Esophagus squamous epithelium (tissue), 5 donors: ENCODE results near the gene HELZ. TPM values are rescaled to one million over a fixed set of nuclear protein-coding genes. Genes with fewer than 3 reads are reported as not detected.

ENCODE experiments used
- DNase-seq: peaks from one replicate; lab custom pipeline; 2025; lab: John Stamatoyannopoulos, UW
- H3K27ac ChIP-seq, 4 donors: fragments of 200-600 bp; sonication (generic); one replicate each; pipeline ENCODE4 v1.5.1; 2016 to 2019; ENCODE audit warnings: mild to moderate bottlenecking in 1 of 4
- H3K27me3 ChIP-seq, 4 donors: fragments of 200-600 bp; sonication (generic); 1 replicate in 3 of 4; 2 replicates in 1 of 4; pipeline versions ENCODE4 v1.5.1 to v1.6.0; 2017 to 2021; ENCODE audit warnings: antibody characterized with exemption in 1 of 4
- H3K36me3 ChIP-seq, 3 donors: fragments of 200-600 bp; sonication (generic); one replicate each; pipeline ENCODE4 v1.5.1; 2016 to 2019
- H3K4me1 ChIP-seq, 3 donors: fragments of 200-600 bp; sonication (generic); one replicate each; pipeline ENCODE4 v1.5.1; 2017 to 2019
- H3K4me3 ChIP-seq, 4 donors: fragments of 200-600 bp; sonication (generic); 1 replicate in 3 of 4; 2 replicates in 1 of 4; pipeline ENCODE4 v1.5.1; 2016 to 2019; ENCODE audit warnings: mild to moderate bottlenecking in 2 of 4, moderate library complexity in 1 of 4
- H3K9me3 ChIP-seq, 3 donors: fragments of 200-600 bp; sonication (generic); one replicate each; pipeline ENCODE4 v1.5.1; 2016 to 2019
- POLR2A ChIP-seq, 4 donors: fragments of 450-650 bp; IDR thresholded peaks; one replicate each; pipeline ENCODE4 v1.6.1; 2017; ENCODE audit warnings: antibody characterized with exemption in 4 of 4, mild to moderate bottlenecking in 4 of 4, moderate library complexity in 3 of 4
- WGBS, 2 donors: methylation state at CpG; one replicate each; pipeline ENCODE4 v1.1.5; 2018; 5-methylcytosine and 5-hydroxymethylcytosine counted together
- intact Hi-C: fragments of 100-400 bp; cut with DNase I; formaldehyde crosslinking; loops from one replicate; pipeline ENCODE4 v1.15.0; 2022
- total RNA-seq, 4 donors: library from RNA; depleted of rRNA; stranded (reverse); fragments of >200 nt; gene quantifications; one replicate each; pipeline ENCODE4 v1.1.0, GENCODE V29; 2016
- TF ChIP-seq, protein P1 (sequence below), 6 experiments: fragments of 450-650 bp in 4 of 6; fragments of 200-600 bp in 2 of 6; sonication (generic) in 2 of 6; IDR thresholded peaks; one replicate each; pipeline ENCODE4 v1.5.1; 2016 to 2019; ENCODE audit warnings: antibody characterized with exemption in 6 of 6, mild to moderate bottlenecking in 4 of 6, moderate library complexity in 4 of 6
- donor health status: DM: yes; HTN: yes; CAD: no.

Gene HELZ
- total RNA-seq, 4 donors from 2014 or later: 11.4 to 42.5 (median 26.8) TPM

DNA sequence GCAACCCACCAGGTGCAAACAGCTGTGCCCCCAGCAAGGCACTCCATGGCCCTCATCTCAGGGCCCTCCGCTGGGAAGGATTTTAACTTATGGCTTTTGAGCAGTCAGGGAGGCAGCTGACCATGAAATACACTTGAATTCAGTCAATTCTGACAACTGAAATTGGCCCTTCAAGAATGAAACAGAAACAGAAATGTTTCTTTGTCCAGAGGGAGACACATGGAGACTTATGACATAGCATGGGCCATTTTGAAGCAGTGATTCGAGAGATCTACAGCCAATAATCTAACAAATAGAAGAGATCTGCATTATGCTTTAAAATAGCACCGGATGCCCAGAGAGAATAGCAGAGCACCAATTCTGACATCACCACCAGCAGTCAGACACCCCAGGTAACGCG is 193.2 kb downstream of the HELZ start:
- Histone ChIP-seq H3K4me3 (no peak overlapping the region), H3K4me1 (no peaks in the 10 kb centered on the region), H3K36me3 (no peaks in the 10 kb centered on the region), H3K27me3 (no peaks in the 10 kb centered on the region), H3K9me3 (peaks cover 0 to 28% (median 17%) of the 10 kb centered on the region in 3 donors), H3K27ac (no peak overlapping the region)
- no peak for DNase-seq
- no peak for TF ChIP-seq POLR2A (IDR thresholded peaks at IDR 0.05)
- TF ChIP-seq, protein P1, sequence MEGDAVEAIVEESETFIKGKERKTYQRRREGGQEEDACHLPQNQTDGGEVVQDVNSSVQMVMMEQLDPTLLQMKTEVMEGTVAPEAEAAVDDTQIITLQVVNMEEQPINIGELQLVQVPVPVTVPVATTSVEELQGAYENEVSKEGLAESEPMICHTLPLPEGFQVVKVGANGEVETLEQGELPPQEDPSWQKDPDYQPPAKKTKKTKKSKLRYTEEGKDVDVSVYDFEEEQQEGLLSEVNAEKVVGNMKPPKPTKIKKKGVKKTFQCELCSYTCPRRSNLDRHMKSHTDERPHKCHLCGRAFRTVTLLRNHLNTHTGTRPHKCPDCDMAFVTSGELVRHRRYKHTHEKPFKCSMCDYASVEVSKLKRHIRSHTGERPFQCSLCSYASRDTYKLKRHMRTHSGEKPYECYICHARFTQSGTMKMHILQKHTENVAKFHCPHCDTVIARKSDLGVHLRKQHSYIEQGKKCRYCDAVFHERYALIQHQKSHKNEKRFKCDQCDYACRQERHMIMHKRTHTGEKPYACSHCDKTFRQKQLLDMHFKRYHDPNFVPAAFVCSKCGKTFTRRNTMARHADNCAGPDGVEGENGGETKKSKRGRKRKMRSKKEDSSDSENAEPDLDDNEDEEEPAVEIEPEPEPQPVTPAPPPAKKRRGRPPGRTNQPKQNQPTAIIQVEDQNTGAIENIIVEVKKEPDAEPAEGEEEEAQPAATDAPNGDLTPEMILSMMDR (IDR thresholded peaks at IDR 0.05): no peak
- intact Hi-C loops: no loop called here
- WGBS, 2 donors: 90 to 93% methylated on average over 4 to 5 of the region's 5 CpGs

DNA sequence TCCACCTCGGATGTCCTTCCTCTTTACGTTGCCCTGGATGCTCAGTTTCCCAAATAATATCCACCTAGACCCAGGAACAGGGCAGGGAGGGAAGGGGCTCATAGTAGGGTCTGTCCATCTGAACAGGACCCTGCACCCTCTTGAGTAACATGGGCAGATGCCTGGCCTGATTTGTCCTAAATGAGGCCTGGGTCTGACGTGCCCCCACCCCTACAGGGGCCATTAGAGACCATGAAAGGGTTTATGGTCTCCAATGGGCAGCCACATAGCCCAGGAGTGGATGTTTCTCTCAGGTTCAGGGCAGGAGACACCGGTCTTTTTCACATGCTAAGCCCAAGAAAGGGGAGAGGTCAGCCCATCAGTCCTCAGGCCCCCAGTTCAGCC is 193.8 kb downstream of the HELZ start:
- H3K36me3 ChIP-seq: no peaks in the 10 kb centered on the region
- no peaks in the 10 kb centered on the region for H3K27me3 ChIP-seq
- H3K4me3 ChIP-seq: no peak overlapping the region
- intact Hi-C loops: no loop called here
- TF ChIP-seq, protein P1 (IDR thresholded peaks at IDR 0.05): no peak
- no peak for TF ChIP-seq POLR2A (IDR thresholded peaks at IDR 0.05)
- 80 to 92% methylated on average over 2 to 3 of the region's 4 CpGs for WGBS, 2 donors
- H3K9me3 ChIP-seq: peaks cover 0 to 28% (median 17%) of the 10 kb centered on the region in 3 donors
- no peaks in the 10 kb centered on the region for H3K4me1 ChIP-seq
- no peak overlapping the region for H3K27ac ChIP-seq
- no peak for DNase-seq

DNA sequence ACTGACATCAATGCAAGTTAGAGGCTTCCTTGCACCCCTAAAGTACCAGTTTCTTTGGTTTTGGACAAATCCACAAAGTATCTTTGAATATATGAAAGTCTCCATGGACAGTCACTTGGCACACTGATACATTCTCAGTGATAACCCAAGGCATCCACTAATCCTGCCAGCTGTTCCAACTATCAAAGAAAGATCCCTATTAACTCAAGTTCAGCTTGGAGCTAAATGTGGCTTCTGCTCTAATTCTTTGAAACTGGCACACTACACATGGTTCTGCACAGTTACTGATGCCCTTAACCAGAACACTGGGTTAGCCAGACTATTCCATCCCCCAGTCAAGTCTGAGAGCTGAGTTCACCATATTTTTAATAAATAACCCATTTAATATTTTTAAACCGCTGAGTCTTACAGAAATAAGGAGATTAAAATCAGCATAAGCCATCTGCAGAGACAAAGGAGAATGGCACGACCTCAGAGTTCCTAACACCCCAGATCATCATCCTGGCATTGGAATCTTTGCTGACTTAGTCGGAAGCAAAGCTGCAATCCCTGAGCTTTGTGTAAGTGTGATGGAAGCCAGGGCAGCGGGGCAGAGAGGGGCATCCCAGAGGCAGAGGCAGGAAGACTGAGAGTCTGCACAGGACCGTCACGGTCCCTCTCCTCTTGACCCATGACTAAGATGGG is 194.4 kb downstream of the HELZ start:
- Histone ChIP-seq H3K27ac (no peak overlapping the region), H3K27me3 (no peaks in the 10 kb centered on the region), H3K36me3 (no peaks in the 10 kb centered on the region), H3K4me1 (no peaks in the 10 kb centered on the region), H3K4me3 (no peak overlapping the region), H3K9me3 (peaks cover 0 to 28% (median 17%) of the 10 kb centered on the region in 3 donors)
- DNase-seq: no peak
- intact Hi-C loops: no loop called here
- TF ChIP-seq, protein P1 (IDR thresholded peaks at IDR 0.05): no peak
- no peak for TF ChIP-seq POLR2A (IDR thresholded peaks at IDR 0.05)
- 81 to 84% methylated on average over 4 to 6 of the region's 6 CpGs for WGBS, 2 donors

DNA sequence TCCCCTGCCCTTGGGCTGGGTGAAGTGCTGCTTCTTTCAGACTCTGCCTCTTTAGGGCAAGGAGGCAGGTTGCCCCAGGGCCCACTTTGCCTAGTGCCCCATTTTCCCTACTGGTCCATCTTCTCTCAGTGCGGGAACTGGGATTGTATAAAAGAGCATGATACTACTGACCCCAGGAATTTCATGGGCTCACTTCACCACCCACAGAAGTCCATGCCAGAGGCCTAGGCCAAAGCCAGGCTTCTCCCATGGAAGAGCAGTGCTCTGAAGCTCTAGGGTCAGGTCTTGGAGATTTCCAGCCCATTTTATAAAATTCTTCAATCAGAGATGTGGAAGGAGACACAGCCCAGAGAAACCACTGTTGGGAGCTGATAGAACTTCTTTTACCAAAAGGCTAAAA is 194.9 kb downstream of the HELZ start:
- Histone ChIP-seq H3K27me3 (peaks cover 0 to 1% (median 0%) of the 10 kb centered on the region in 4 donors), H3K4me3 (no peak overlapping the region), H3K4me1 (no peaks in the 10 kb centered on the region), H3K27ac (no peak overlapping the region), H3K9me3 (peaks cover 0 to 28% (median 17%) of the 10 kb centered on the region in 3 donors), H3K36me3 (no peaks in the 10 kb centered on the region)
- intact Hi-C loops: no loop called here
- TF ChIP-seq POLR2A (IDR thresholded peaks at IDR 0.05): no peak
- TF ChIP-seq, protein P1 (IDR thresholded peaks at IDR 0.05): no peak
- DNase-seq: no peak
- whole genome bisulfite sequencing, 2 donors: 100% methylated on average over 1 of the region's 1 CpG

DNA sequence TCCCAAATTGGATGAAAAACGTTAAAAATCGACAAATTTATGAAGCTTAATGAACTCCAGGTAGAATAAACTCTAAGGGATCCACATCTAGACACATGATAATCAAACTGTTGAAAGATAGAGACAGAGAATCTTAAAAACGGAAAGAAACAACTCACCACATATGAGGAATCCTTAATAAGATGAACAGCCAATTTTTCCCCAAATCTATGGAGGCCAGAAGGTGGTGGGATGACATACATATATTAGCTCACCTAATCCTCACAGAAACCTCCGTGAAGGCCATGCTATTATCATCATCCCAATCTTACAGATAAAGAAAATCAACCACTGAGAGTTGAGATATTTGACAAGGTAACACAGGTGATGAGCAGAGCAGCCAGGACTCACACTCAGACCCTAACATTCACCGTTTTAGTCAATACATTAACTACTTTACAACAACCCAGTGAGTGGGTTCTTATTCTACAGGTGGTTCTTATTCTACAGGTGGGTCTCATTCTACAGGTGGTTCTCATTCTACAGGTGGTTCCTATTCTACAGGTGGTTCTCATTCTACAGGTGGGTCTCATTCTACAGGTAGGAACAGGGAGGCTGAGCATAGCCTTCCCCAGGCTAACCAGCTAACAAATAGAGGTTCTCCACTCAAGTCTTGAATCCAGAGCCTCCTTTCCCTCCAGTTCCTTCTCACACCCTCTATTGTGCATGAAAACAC is 195.8 kb downstream of the HELZ start:
- no peak overlapping the region for H3K27ac ChIP-seq
- H3K4me3 ChIP-seq: no peak overlapping the region
- peaks cover 0 to 4% (median 0%) of the 10 kb centered on the region in 4 donors for H3K27me3 ChIP-seq
- intact Hi-C loops: no loop called here
- H3K4me1 ChIP-seq: no peaks in the 10 kb centered on the region
- TF ChIP-seq, protein P1 (IDR thresholded peaks at IDR 0.05): no peak
- TF ChIP-seq POLR2A (IDR thresholded peaks at IDR 0.05): no peak
- H3K36me3 ChIP-seq: no peaks in the 10 kb centered on the region
- 68 to 73% methylated on average over 5 of the region's 5 CpGs for WGBS, 2 donors
- peaks cover 0 to 28% (median 17%) of the 10 kb centered on the region in 3 donors for H3K9me3 ChIP-seq
- DNase-seq: no peak
